H1 (cell line): ENCODE measurements around the gene SPAG16. TPM values are rescaled to one million over a fixed set of nuclear protein-coding genes. Genes with fewer than 3 reads are reported as not detected.

Source experiments
- CTCF ChIA-PET: fragments of 300-600 bp; sonication (Branson Sonifier 250); formaldehyde crosslinking; loops from one replicate; lab custom pipeline; 2021; ENCODE audit not compliant: partially characterized antibody; lab: Charles Lee
- POLR2A ChIA-PET: fragments of 300-600 bp; sonication (Branson Sonifier 250); formaldehyde crosslinking; loops from one replicate; lab custom pipeline; 2021; ENCODE audit warnings: inconsistent platforms; ENCODE audit not compliant: partially characterized antibody; lab: Charles Lee
- DNase-seq, 2 experiments: peaks; one replicate each; pipeline versions ENCODE4 v3.0.0 to v3.0.0-alpha.2; 2010 to 2022; ENCODE audit warnings: low spot score in 2 of 2, low read depth in 1 of 2, mixed read lengths in 1 of 2
- FAIRE-seq: peaks from 2 replicates; lab custom pipeline; 2011; peaks lifted over from hg19 to GRCh38; lab: Jason Lieb, UNC
- H2AFZ ChIP-seq: 2 replicates; pipeline ENCODE4 v1.8.1; 2012; ENCODE audit warnings: low read length, inconsistent platforms
- H2AK5ac ChIP-seq: 2 replicates; pipeline ENCODE4 v1.6.1; 2013; ENCODE audit warnings: low read depth, low read length
- H2BK120ac ChIP-seq: replicated peaks from 2 replicates; pipeline ENCODE3; 2013; ENCODE audit warnings: low read depth, low read length, inconsistent platforms
- H2BK12ac ChIP-seq: 2 replicates; pipeline ENCODE4 v1.6.1; 2013; ENCODE audit warnings: low read depth, low read length
- H2BK15ac ChIP-seq: 2 replicates; pipeline ENCODE4 v1.6.1; 2013; ENCODE audit warnings: low read length
- H2BK20ac ChIP-seq: 2 replicates; pipeline ENCODE4 v1.6.1; 2013; ENCODE audit warnings: low read length
- H2BK5ac ChIP-seq: 2 replicates; pipeline ENCODE4 v1.6.1; 2013; ENCODE audit warnings: low read depth, low read length
- H3K14ac ChIP-seq: 2 replicates; pipeline ENCODE4 v1.6.1; 2013; ENCODE audit warnings: inconsistent platforms; ENCODE audit not compliant: insufficient read length
- H3K18ac ChIP-seq: 2 replicates; pipeline ENCODE4 v1.6.1; 2013; ENCODE audit warnings: low read length; ENCODE audit errors: extremely low read depth
- H3K23ac ChIP-seq: 2 replicates; pipeline ENCODE4 v1.6.1; 2013; ENCODE audit warnings: inconsistent platforms; ENCODE audit not compliant: insufficient read length
- H3K23me2 ChIP-seq: 2 replicates; pipeline ENCODE4 v1.6.1; 2013; ENCODE audit warnings: low read depth, low read length
- H3K27ac ChIP-seq: 2 replicates; pipeline ENCODE4 v1.6.1; 2011; ENCODE audit warnings: low read depth, low read length, inconsistent platforms
- H3K27me3 ChIP-seq, 4 experiments: replicated peaks in 1 of 4; 1 replicate in 1 of 4; 2 replicates in 3 of 4; pipeline versions ENCODE4 v1.6.1 to v1.8.1; 2011 to 2013; ENCODE audit warnings: low read length in 3 of 4, mild to moderate bottlenecking in 3 of 4, inconsistent platforms in 2 of 4, mixed read lengths in 2 of 4, moderate library complexity in 1 of 4; ENCODE audit not compliant: control insufficient read depth in 3 of 4, insufficient read depth in 3 of 4; ENCODE audit errors: extremely low read depth in 1 of 4
- H3K36me3 ChIP-seq, 4 experiments: 2 replicates each; pipeline versions ENCODE4 v1.6.1 to v1.8.1; 2011 to 2013; ENCODE audit warnings: mild to moderate bottlenecking in 4 of 4, low read length in 3 of 4, moderate library complexity in 2 of 4, control low read depth in 1 of 4, inconsistent platforms in 1 of 4; ENCODE audit not compliant: insufficient read depth in 4 of 4, control insufficient read depth in 2 of 4
- H3K4ac ChIP-seq: replicated peaks from 2 replicates; pipeline ENCODE3; 2013; ENCODE audit warnings: low read length, low read depth, mixed read lengths, inconsistent platforms; ENCODE audit not compliant: insufficient read length
- H3K4me1 ChIP-seq, 4 experiments: replicated peaks in 1 of 4; 1 replicate in 1 of 4; 2 replicates in 3 of 4; pipeline versions ENCODE4 v1.6.1 to v1.8.1; 2011 to 2013; ENCODE audit warnings: low read length in 3 of 4, inconsistent platforms in 2 of 4, mixed read lengths in 1 of 4; ENCODE audit not compliant: insufficient read depth in 4 of 4, control insufficient read depth in 3 of 4
- H3K4me2 ChIP-seq, 2 experiments: 2 replicates each; pipeline versions ENCODE4 v1.6.1 to v1.8.1; 2011 to 2013; ENCODE audit warnings: low read depth in 2 of 2, low read length in 2 of 2, control low read depth in 1 of 2, inconsistent platforms in 1 of 2, mild to moderate bottlenecking in 1 of 2; ENCODE audit not compliant: insufficient read depth in 1 of 2
- H3K4me3 ChIP-seq, 4 experiments: fragments of 200-600, 300-600 bp in 1 of 4; sonication (generic), shearing (Covaris generic), sonication (Bioruptor Twin) in 1 of 4; 2 replicates each; pipeline versions ENCODE4 v1.5.1 to v1.8.1; 2011 to 2016; ENCODE audit warnings: low read length in 4 of 4, low read depth in 3 of 4, control low read depth in 2 of 4, inconsistent platforms in 2 of 4, mild to moderate bottlenecking in 2 of 4, mixed read lengths in 1 of 4, moderate library complexity in 1 of 4; ENCODE audit not compliant: insufficient read depth in 2 of 4; ENCODE audit errors: extremely low read depth in 1 of 4
- H3K56ac ChIP-seq: replicated peaks from 2 replicates; pipeline ENCODE3; 2013; ENCODE audit warnings: low read depth, mild to moderate bottlenecking, mixed read lengths, low read length, inconsistent platforms; ENCODE audit not compliant: insufficient read length
- H3K79me1 ChIP-seq: 2 replicates; pipeline ENCODE4 v1.6.1; 2013; ENCODE audit warnings: low read depth, low read length, control low read depth
- H3K79me2 ChIP-seq, 2 experiments: 2 replicates each; pipeline versions ENCODE4 v1.6.1 to v1.8.1; 2012 to 2013; ENCODE audit warnings: low read length in 2 of 2, mild to moderate bottlenecking in 2 of 2, inconsistent platforms in 1 of 2; ENCODE audit not compliant: insufficient read depth in 2 of 2, control insufficient read depth in 1 of 2
- H3K9ac ChIP-seq, 4 experiments: replicated peaks in 1 of 4; 1 replicate in 1 of 4; 2 replicates in 3 of 4; pipeline versions ENCODE4 v1.6.1 to v1.8.1; 2011 to 2013; ENCODE audit warnings: low read depth in 3 of 4, low read length in 3 of 4, control low read depth in 2 of 4, mild to moderate bottlenecking in 2 of 4, moderate library complexity in 2 of 4, inconsistent platforms in 1 of 4; ENCODE audit errors: extremely low read depth in 1 of 4
- H3K9me3 ChIP-seq, 2 experiments: 2 replicates each; pipeline versions ENCODE4 v1.6.1 to v1.8.1; 2012 to 2013; ENCODE audit warnings: mild to moderate bottlenecking in 2 of 2, moderate library complexity in 2 of 2, control low read depth in 1 of 2, inconsistent platforms in 1 of 2, low read depth in 1 of 2, low read length in 1 of 2, mixed read lengths in 1 of 2; ENCODE audit not compliant: insufficient read depth in 2 of 2
- H4K20me1 ChIP-seq, 2 experiments: replicated peaks in 1 of 2; 2 replicates each; pipeline versions ENCODE3 to v1.8.1; 2011 to 2013; ENCODE audit warnings: inconsistent platforms in 2 of 2, low read length in 2 of 2, mild to moderate bottlenecking in 1 of 2; ENCODE audit not compliant: insufficient read depth in 2 of 2, control insufficient read depth in 1 of 2
- H4K5ac ChIP-seq: 2 replicates; pipeline ENCODE4 v1.6.1; 2013; ENCODE audit warnings: low read length, low read depth, mixed read lengths, inconsistent platforms; ENCODE audit not compliant: insufficient read length
- H4K8ac ChIP-seq: 2 replicates; pipeline ENCODE4 v1.8.0; 2013; ENCODE audit warnings: mild to moderate bottlenecking, moderate library complexity, low read length, inconsistent platforms; ENCODE audit not compliant: insufficient read depth; ENCODE audit errors: extremely low read depth
- H4K91ac ChIP-seq: replicated peaks from 2 replicates; pipeline ENCODE3; 2013; ENCODE audit warnings: low read length, mixed read lengths, inconsistent platforms; ENCODE audit not compliant: insufficient read length
- CHD2 ChIP-seq: IDR thresholded peaks from 2 replicates; pipeline ENCODE4 v1.6.1; 2012; ENCODE audit warnings: low read length, improper control_type of control experiment
- EP300 ChIP-seq, 2 experiments: IDR thresholded peaks; 1 replicate in 1 of 2; 2 replicates in 1 of 2; pipeline ENCODE4 v1.6.1; 2011 to 2012; ENCODE audit warnings: low read depth in 2 of 2, low read length in 2 of 2, mild to moderate bottlenecking in 2 of 2, borderline replicate concordance in 1 of 2, inconsistent platforms in 1 of 2, moderate library complexity in 1 of 2
- GTF2F1 ChIP-seq: IDR thresholded peaks from 2 replicates; pipeline ENCODE4 v1.6.1; 2012; ENCODE audit warnings: low read depth, low read length, improper control_type of control experiment, borderline replicate concordance
- MAFK ChIP-seq: IDR thresholded peaks from 2 replicates; pipeline ENCODE4 v1.6.1; 2012; ENCODE audit warnings: low read depth, mild to moderate bottlenecking, improper control_type of control experiment, low read length
- SIN3A ChIP-seq, 2 experiments: IDR thresholded peaks in 1 of 2; conservative IDR thresholded peaks in 1 of 2; 2 replicates each; pipeline ENCODE4 v1.6.1; 2011 to 2012; ENCODE audit warnings: low read length in 2 of 2, improper control_type of control experiment in 1 of 2, low read depth in 1 of 2, mild to moderate bottlenecking in 1 of 2
- TAF7 ChIP-seq: optimal IDR thresholded peaks from 2 replicates; pipeline ENCODE3; 2011; ENCODE audit warnings: low read depth, mild to moderate bottlenecking, inconsistent platforms, low read length, moderate library complexity, borderline replicate concordance
- WGBS, 2 experiments: shearing (Covaris generic) in 1 of 2; methylation state at CpG; one replicate each; pipeline versions ENCODE4 v1.1.6 to v1.1.7; 2013 to 2015; ENCODE audit warnings: low lambda C conversion rate in 2 of 2, mixed read lengths in 2 of 2, inconsistent platforms in 1 of 2, low coverage in 1 of 2, missing lambda C conversion rate in 1 of 2; ENCODE audit not compliant: insufficient replicate concordance in 2 of 2, insufficient coverage in 1 of 2, insufficient read length in 1 of 2; ENCODE audit errors: extremely low coverage in 1 of 2, missing lambda C conversion rate in 1 of 2; 5-methylcytosine and 5-hydroxymethylcytosine counted together
- polyA plus RNA-seq, 7 experiments: library from polyadenylated mRNA; depleted of rRNA in 3 of 7; stranded (reverse) in 5 of 7; unstranded in 2 of 7; fragments of >200 nt in 5 of 7; fragments of 200-250 nt in 2 of 7; gene quantifications; 1 replicate in 5 of 7; 2 replicates in 1 of 7; 4 replicates in 1 of 7; pipeline versions ENCODE4 v1.2.1 to v1.2.3, GENCODE V29; 2011 to 2013; ENCODE audit warnings: missing spikeins in 2 of 7, mixed read lengths in 2 of 7
- total RNA-seq: library from RNA; stranded (reverse); fragmentation: NEBNext Ultra II Directional; extraction: Animal tissue kit (Norgen Biotek cat#: 25700); gene quantifications from 2 replicates; pipeline ENCODE4 v1.2.1, GENCODE V29; 2021

The SPAG16 gene
- total and polyA plus RNA-seq, 2 of the 8 experiments (the other 6 are each of a cell fraction or from before 2014, with no cell fraction given), result 6.0 to 14.9 TPM

DNA sequence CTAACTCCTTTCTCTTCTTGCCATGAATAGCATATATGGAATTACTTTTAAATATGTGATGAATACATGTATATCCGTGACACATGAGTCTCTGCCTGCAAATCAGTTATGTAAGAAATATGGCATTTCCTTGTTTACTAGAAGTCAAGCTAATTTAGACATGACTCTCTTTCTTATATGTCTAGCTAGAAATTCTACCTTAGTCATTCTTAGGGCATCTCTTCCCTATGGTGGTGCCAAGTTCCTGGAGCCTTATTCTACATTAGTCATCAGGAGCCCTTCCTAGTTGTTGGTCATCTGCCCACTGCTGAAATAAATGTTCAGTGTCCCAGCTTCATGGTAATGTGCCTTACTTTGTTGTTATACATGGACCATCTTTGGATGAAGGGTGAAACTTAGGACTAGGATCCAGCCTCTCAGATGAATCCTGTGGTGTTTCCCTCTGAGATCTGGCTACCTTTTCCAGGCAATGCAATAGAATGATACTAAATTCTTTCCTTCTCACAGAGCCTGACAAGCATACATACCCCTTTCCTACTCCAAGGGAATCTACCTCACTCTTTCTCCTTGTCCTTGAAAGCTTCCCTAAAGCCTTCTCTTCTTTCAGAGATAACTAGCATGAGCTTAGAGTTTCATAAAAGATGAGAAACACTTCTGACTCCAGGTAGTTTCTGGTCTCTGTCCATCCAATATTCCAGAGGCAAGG, 711.3 kb downstream of the SPAG16 start:
- Histone ChIP-seq H3K27me3 (no peaks in the 10 kb centered on the region), H3K23ac (no peak overlapping the region), H3K18ac (no peak overlapping the region), H3K9ac (no peak overlapping the region), H4K20me1 (no peaks in the 10 kb centered on the region), H2BK15ac (no peak overlapping the region), H3K9me3 (peaks cover 0 to 3% of the 10 kb centered on the region in 2 experiments; a peak in 2 of 4 replicates), H2BK5ac (no peak overlapping the region), H3K4me1 (peaks cover 0 to 5% (median 4%) of the 10 kb centered on the region in 4 experiments; a peak in 4 of 7 replicates), H4K5ac (no peak overlapping the region), H2AK5ac (no peak overlapping the region), H3K14ac (no peak overlapping the region), H2BK120ac (no peak overlapping the region), H4K8ac (no peak overlapping the region), H2BK20ac (no peak overlapping the region), H3K23me2 (no peaks in the 10 kb centered on the region), H3K27ac (no peak overlapping the region), H3K79me2 (no peaks in the 10 kb centered on the region), H3K79me1 (no peaks in the 10 kb centered on the region), H2BK12ac (no peak overlapping the region), H2AFZ (no peak overlapping the region), H3K36me3 (no peaks in the 10 kb centered on the region), H3K4ac (no peak overlapping the region), H3K4me3 (no peak overlapping the region), H3K56ac (no peak overlapping the region), H3K4me2 (no peak overlapping the region), H4K91ac (no peak overlapping the region)
- DNase-seq (no peak), FAIRE-seq (no peak)
- ChIA-PET POLR2A (no interaction called here), CTCF (interaction anchor here (1.1 kb wide), 1 partner anchor 17 kb away, joined by 4 read pairs; no protein-coding TSS in a partner anchor)
- no peak for TF ChIP-seq SIN3A (conservative IDR thresholded peaks at IDR 0.05 in 1 of 2, IDR thresholded peaks at IDR 0.05 in 1 of 2; ENCODE audit: low read depth in 1 of 2, low read length in 2 of 2)
- TF ChIP-seq CHD2, result no peak
- no peak for TF ChIP-seq EP300 (IDR thresholded peaks at IDR 0.05; ENCODE audit: borderline replicate concordance in 1 of 2, low read depth in 2 of 2, low read length in 2 of 2)
- no peak for TF ChIP-seq TAF7
- no peak for TF ChIP-seq GTF2F1
- no peak for TF ChIP-seq MAFK
- WGBS, 2 experiments, result 91% methylated on average over 1 of the region's 1 CpG; no CpG with 5 or more reads in 1 of the 2 experiments
